ENCODE data around the gene AQP6. TPM values are rescaled to one million over a fixed set of nuclear protein-coding genes. Genes with fewer than 3 reads are reported as not detected.

The AQP6 gene
- polyA plus RNA-seq, 1 of the 3 experiments (the other 2 are of a cell fraction), result 0.10 TPM

DNA sequence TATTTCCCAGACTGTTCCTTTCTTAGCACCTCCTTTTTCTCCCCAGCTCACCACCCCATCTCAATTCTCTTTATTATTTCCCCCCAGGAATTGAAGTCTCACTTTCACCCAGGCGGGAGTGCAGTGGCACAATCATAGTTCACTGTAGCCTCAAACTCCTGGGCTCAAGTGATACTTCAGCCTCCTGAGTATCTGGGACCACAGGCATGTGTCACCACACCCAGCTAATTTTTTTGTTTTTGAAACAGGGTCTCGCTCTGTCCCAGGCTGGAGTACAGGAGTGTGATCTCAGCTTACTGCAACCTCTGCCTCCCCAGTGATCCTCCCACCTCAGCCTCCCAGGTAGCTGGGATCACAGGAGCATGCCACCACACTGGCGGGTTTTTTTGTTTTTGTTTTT is 41.6 kb downstream of the AQP6 start:
- Histone ChIP-seq H3K4me1 (ENCODE audit: control insufficient read depth in 1 of 2, insufficient read depth in 2 of 2, low read depth in 1 of 2, low read length in 1 of 2) (peaks cover 3 to 5% of the 10 kb centered on the region in 2 experiments; a peak in 3 of 4 replicates), H3K27me3 (ENCODE audit: insufficient read depth) (no peaks in the 10 kb centered on the region), H3K9ac (no peak overlapping the region), H3K36me3 (replicated peaks in 1 of 2; ENCODE audit: control insufficient read depth in 1 of 2, insufficient read depth in 2 of 2, low read length in 1 of 2) (peaks cover 0 to 4% of the 10 kb centered on the region in 2 experiments), H3K9me2 (no peaks in the 10 kb centered on the region), H3K4me3 (ENCODE audit: low read depth in 2 of 2, low read length in 1 of 2) (no peak overlapping the region), H4K20me1 (ENCODE audit: insufficient read depth) (peaks cover 3% of the 10 kb centered on the region; the same call in 1 of the 2 replicates), H3F3A (replicated peaks; ENCODE audit: insufficient read depth) (peaks cover 4% of the 10 kb centered on the region), H3K79me2 (ENCODE audit: insufficient read depth) (peaks cover 99% of the 10 kb centered on the region), H3K27ac (ENCODE audit: low read depth in 2 of 2, low read length in 1 of 2) (peak overlapping the region in 1 of 2 experiments; percentile 10; a peak in 1 of 4 replicates), H3K9me3 (no peaks in the 10 kb centered on the region), H2AFZ (ENCODE audit: low read depth) (no peak overlapping the region), H3K4me2 (no peak overlapping the region)
- 96% methylated on average over 3 of the region's 3 CpGs for WGBS (ENCODE audit: low lambda C conversion rate)
- ChIA-PET CTCF (interaction anchor here (0.7 to 2.4 kb wide), 8 partner anchors 11 to 57 kb away, joined by 3 to 9 read pairs (median 4); no protein-coding TSS in a partner anchor), POLR2A (no interaction called here)
- no peak for DNase-seq
- no peak for TF ChIP-seq NFIC (IDR thresholded peaks at IDR 0.05; ENCODE audit: borderline replicate concordance)
- no peak for TF ChIP-seq YY1 (IDR thresholded peaks at IDR 0.05; ENCODE audit: low read depth)
- TF ChIP-seq ELF1 (IDR thresholded peaks at IDR 0.05), result no peak
- TF ChIP-seq GABPA (IDR thresholded peaks at IDR 0.05; ENCODE audit: low read depth), result no peak
- no peak for TF ChIP-seq FOXJ3 (CRISPR knock-in tag; IDR thresholded peaks at IDR 0.05)
- no peak for TF ChIP-seq FOSL2 (IDR thresholded peaks at IDR 0.05; ENCODE audit: borderline replicate concordance, low read depth)
- no peak for TF ChIP-seq FOXM1 (IDR thresholded peaks at IDR 0.05; ENCODE audit: low read depth)
- TF ChIP-seq TCF12 (IDR thresholded peaks at IDR 0.05), result no peak
- TF ChIP-seq POLR2AphosphoS5 (IDR thresholded peaks at IDR 0.05; ENCODE audit: low read depth, low read length), result no peak
- TF ChIP-seq, protein P1, sequence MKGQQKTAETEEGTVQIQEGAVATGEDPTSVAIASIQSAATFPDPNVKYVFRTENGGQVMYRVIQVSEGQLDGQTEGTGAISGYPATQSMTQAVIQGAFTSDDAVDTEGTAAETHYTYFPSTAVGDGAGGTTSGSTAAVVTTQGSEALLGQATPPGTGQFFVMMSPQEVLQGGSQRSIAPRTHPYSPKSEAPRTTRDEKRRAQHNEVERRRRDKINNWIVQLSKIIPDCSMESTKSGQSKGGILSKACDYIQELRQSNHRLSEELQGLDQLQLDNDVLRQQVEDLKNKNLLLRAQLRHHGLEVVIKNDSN (IDR thresholded peaks at IDR 0.05; ENCODE audit: borderline replicate concordance, low read depth), result no peak

DNA sequence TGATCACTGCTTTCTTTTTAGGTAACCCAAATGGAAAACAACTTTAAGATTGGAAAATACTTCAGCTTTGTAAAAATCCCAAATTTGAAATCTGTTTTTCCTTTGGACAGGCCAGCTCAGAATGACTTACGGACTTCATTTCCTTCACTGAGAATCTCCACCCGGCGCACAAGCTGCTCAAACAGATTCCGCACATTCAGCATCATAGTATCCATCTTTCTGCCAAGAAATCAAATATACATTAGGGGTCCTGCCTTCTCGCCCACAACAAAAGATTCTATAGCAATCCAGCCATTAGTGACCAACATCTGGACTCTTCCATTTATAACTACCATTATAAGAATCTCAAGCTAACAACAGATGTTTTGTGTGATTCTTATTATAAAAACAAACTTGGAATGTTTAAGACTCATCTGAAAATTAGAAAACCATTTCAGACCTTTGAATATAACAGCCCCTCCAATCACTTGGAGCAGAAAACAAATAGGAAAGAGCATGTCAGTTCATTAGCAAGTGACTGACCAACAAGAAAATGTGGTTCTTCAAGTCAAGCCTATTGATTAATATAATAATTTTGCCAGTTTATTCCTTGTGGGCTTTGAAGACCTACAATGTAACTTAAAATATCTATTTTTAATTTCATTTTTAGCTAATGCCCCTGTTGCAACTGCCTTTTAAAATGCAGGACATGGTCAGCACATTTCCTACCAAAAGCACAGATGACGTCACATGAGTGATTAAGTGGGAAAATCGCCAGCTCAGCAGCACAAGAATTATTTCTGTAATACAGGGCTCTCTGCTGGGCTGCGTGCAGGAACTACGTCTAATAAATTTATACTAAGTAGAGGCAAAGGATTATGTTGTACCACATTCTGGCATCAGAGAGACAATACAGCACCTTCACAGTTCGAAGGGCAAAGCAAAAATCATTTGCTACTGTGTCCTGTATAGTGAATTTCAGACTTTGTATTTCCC is 44.0 kb downstream of the AQP6 start:
- CTCF ChIA-PET, result interaction anchor here (0.6 to 2.5 kb wide), 10 partner anchors 8 to 50 kb away, joined by 3 to 19 read pairs (median 4); partner anchors contain the start of gene RACGAP1
- H3K9ac ChIP-seq, result no peak overlapping the region
- POLR2A ChIA-PET, result interaction anchor here (1.0 to 2.0 kb wide), 5 partner anchors 8 to 150 kb away, joined by 3 to 8 read pairs (median 3); partner anchors contain the start of genes CERS5 and RACGAP1
- TF ChIP-seq, protein P2, sequence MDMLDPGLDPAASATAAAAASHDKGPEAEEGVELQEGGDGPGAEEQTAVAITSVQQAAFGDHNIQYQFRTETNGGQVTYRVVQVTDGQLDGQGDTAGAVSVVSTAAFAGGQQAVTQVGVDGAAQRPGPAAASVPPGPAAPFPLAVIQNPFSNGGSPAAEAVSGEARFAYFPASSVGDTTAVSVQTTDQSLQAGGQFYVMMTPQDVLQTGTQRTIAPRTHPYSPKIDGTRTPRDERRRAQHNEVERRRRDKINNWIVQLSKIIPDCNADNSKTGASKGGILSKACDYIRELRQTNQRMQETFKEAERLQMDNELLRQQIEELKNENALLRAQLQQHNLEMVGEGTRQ (IDR thresholded peaks at IDR 0.05; ENCODE audit: borderline replicate concordance, low read depth, low read length), result no peak
- TF ChIP-seq EZH2phosphoT487 (IDR thresholded peaks at IDR 0.05; ENCODE audit: borderline replicate concordance, low read depth) (no peak), TCF12 (IDR thresholded peaks at IDR 0.05) (no peak), FOSL2 (IDR thresholded peaks at IDR 0.05; ENCODE audit: borderline replicate concordance, low read depth) (no peak), NFIC (IDR thresholded peaks at IDR 0.05; ENCODE audit: borderline replicate concordance) (no peak), EP300 (IDR thresholded peaks at IDR 0.05; ENCODE audit: borderline replicate concordance in 1 of 2, low read depth in 1 of 2, low read length in 1 of 2) (no peak), POLR2AphosphoS5 (IDR thresholded peaks at IDR 0.05; ENCODE audit: low read depth, low read length) (no peak), YY1 (IDR thresholded peaks at IDR 0.05; ENCODE audit: low read depth) (no peak), ELF1 (IDR thresholded peaks at IDR 0.05) (no peak), RCOR1 (IDR thresholded peaks at IDR 0.05; ENCODE audit: low read length) (0 out of 2 replicates have a peak, but pooled peaks have one; percentile 22), MEF2A (IDR thresholded peaks at IDR 0.05; ENCODE audit: borderline replicate concordance, low read depth) (no peak), NRF1 (IDR thresholded peaks at IDR 0.05; ENCODE audit: low read depth, low read length) (no peak), FOXM1 (IDR thresholded peaks at IDR 0.05; ENCODE audit: low read depth) (no peak), CHD2 (IDR thresholded peaks at IDR 0.05; ENCODE audit: low read length, partially characterized antibody) (peak; percentile 16), SMC3 (IDR thresholded peaks at IDR 0.05; ENCODE audit: low read depth, low read length) (no peak), FOXJ3 (CRISPR knock-in tag; IDR thresholded peaks at IDR 0.05) (no peak)
- TF ChIP-seq, protein P3, sequence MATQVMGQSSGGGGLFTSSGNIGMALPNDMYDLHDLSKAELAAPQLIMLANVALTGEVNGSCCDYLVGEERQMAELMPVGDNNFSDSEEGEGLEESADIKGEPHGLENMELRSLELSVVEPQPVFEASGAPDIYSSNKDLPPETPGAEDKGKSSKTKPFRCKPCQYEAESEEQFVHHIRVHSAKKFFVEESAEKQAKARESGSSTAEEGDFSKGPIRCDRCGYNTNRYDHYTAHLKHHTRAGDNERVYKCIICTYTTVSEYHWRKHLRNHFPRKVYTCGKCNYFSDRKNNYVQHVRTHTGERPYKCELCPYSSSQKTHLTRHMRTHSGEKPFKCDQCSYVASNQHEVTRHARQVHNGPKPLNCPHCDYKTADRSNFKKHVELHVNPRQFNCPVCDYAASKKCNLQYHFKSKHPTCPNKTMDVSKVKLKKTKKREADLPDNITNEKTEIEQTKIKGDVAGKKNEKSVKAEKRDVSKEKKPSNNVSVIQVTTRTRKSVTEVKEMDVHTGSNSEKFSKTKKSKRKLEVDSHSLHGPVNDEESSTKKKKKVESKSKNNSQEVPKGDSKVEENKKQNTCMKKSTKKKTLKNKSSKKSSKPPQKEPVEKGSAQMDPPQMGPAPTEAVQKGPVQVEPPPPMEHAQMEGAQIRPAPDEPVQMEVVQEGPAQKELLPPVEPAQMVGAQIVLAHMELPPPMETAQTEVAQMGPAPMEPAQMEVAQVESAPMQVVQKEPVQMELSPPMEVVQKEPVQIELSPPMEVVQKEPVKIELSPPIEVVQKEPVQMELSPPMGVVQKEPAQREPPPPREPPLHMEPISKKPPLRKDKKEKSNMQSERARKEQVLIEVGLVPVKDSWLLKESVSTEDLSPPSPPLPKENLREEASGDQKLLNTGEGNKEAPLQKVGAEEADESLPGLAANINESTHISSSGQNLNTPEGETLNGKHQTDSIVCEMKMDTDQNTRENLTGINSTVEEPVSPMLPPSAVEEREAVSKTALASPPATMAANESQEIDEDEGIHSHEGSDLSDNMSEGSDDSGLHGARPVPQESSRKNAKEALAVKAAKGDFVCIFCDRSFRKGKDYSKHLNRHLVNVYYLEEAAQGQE (IDR thresholded peaks at IDR 0.05; ENCODE audit: low read depth, low read length), result no peak

More for the DNA sequence above, 44.0 kb downstream of the AQP6 start:
- Histone ChIP-seq H3K79me2 (ENCODE audit: insufficient read depth) (peaks cover 100% of the 10 kb centered on the region), H3K36me3 (replicated peaks in 1 of 2; ENCODE audit: control insufficient read depth in 1 of 2, insufficient read depth in 2 of 2, low read length in 1 of 2) (peaks cover 0 to 4% of the 10 kb centered on the region in 2 experiments), H3K4me3 (ENCODE audit: low read depth in 2 of 2, low read length in 1 of 2) (no peak overlapping the region), H3K27me3 (ENCODE audit: insufficient read depth) (no peaks in the 10 kb centered on the region), H4K20me1 (ENCODE audit: insufficient read depth) (peaks cover 9% of the 10 kb centered on the region; the same call in 1 of the 2 replicates), H2AFZ (ENCODE audit: low read depth) (peak overlapping the region; percentile 79), H3F3A (replicated peaks; ENCODE audit: insufficient read depth) (peaks cover 4% of the 10 kb centered on the region), H3K4me1 (ENCODE audit: control insufficient read depth in 1 of 2, insufficient read depth in 2 of 2, low read depth in 1 of 2, low read length in 1 of 2) (peaks cover 3 to 7% of the 10 kb centered on the region in 2 experiments; a peak in 3 of 4 replicates), H3K9me2 (no peaks in the 10 kb centered on the region), H3K9me3 (no peaks in the 10 kb centered on the region), H3K27ac (ENCODE audit: low read depth in 2 of 2, low read length in 1 of 2) (peak overlapping the region; percentile 55 to 58), H3K4me2 (peak overlapping the region; percentile 41)
- no peak for DNase-seq
- 72% methylated on average over 10 of the region's 10 CpGs for WGBS (ENCODE audit: low lambda C conversion rate)

Measured in SK-N-SH (cell line).